CD4-positive, alpha-beta memory T cell (primary cell): ENCODE measurements around the gene ZC3H12C. TPM values are rescaled to one million over a fixed set of nuclear protein-coding genes. Genes with fewer than 3 reads are reported as not detected.
"Not testable (repeated sequence)": the region's sequence is repeated elsewhere in the genome, so short reads cannot be mapped to it uniquely, and the experiment has no call there.

Experiments used
- CTCF ChIA-PET: fragments of 350-600 bp; sonication (Branson Sonifier 250); formaldehyde crosslinking; loops from one replicate; lab custom pipeline; 2021; ENCODE audit warnings: inconsistent platforms; ENCODE audit not compliant: partially characterized antibody; lab: Charles Lee
- POLR2A ChIA-PET: fragments of 350-600 bp; sonication (Branson Sonifier 250); formaldehyde crosslinking; loops from one replicate; lab custom pipeline; 2021; ENCODE audit not compliant: partially characterized antibody; lab: Charles Lee
- DNase-seq, 5 donors: peaks; one replicate each; pipeline versions ENCODE4 v3.0.0 to v3.0.0-alpha.2; 2020 to 2022; ENCODE audit warnings: mixed read lengths in 1 of 5
- H3K27ac ChIP-seq: one replicate; pipeline ENCODE4 v1.7.0; 2013; ENCODE audit warnings: low read depth, low read length
- H3K27me3 ChIP-seq: 2 replicates; pipeline ENCODE4 v1.7.0; 2013; ENCODE audit warnings: mild to moderate bottlenecking, low read length, moderate library complexity; ENCODE audit not compliant: insufficient read depth
- H3K36me3 ChIP-seq: 2 replicates; pipeline ENCODE4 v1.7.0; 2013; ENCODE audit warnings: mild to moderate bottlenecking, low read length, moderate library complexity; ENCODE audit not compliant: insufficient read depth
- H3K4me1 ChIP-seq: 2 replicates; pipeline ENCODE4 v1.7.0; 2013; ENCODE audit warnings: mild to moderate bottlenecking, low read length, moderate library complexity; ENCODE audit not compliant: insufficient read depth
- H3K4me3 ChIP-seq, 2 donors: one replicate each; pipeline ENCODE4 v1.7.0; 2013; ENCODE audit warnings: low read length in 2 of 2, mild to moderate bottlenecking in 1 of 2
- H3K9me3 ChIP-seq, 2 donors: one replicate each; pipeline ENCODE4 v1.7.0; 2013; ENCODE audit warnings: low read length in 2 of 2, control low read depth in 1 of 2; ENCODE audit not compliant: control insufficient read depth in 1 of 2
- H3K27ac Mint-ChIP-seq, 7 donors: one replicate each; pipeline ENCODE4 v1.8.0; 2020 to 2021; ENCODE audit warnings: mixed read lengths in 7 of 7, mild to moderate bottlenecking in 6 of 7, inconsistent platforms in 3 of 7, moderate library complexity in 3 of 7
- H3K27me3 Mint-ChIP-seq, 2 donors: one replicate each; pipeline ENCODE4 v1.8.0; 2020 to 2021; ENCODE audit warnings: mixed read lengths in 2 of 2
- H3K36me3 Mint-ChIP-seq, 2 donors: one replicate each; pipeline ENCODE4 v1.8.0; 2020 to 2021; ENCODE audit warnings: mixed read lengths in 2 of 2, inconsistent platforms in 1 of 2, mild to moderate bottlenecking in 1 of 2
- H3K4me1 Mint-ChIP-seq, 4 donors: one replicate each; pipeline ENCODE4 v1.8.0; 2020 to 2021; ENCODE audit warnings: mixed read lengths in 4 of 4, mild to moderate bottlenecking in 1 of 4
- H3K4me3 Mint-ChIP-seq, 8 donors: one replicate each; pipeline ENCODE4 v1.8.0; 2020 to 2021; ENCODE audit warnings: mixed read lengths in 8 of 8, mild to moderate bottlenecking in 7 of 8, moderate library complexity in 6 of 8, inconsistent platforms in 3 of 8
- H3K9me3 Mint-ChIP-seq, 8 donors: one replicate each; pipeline ENCODE4 v1.8.0; 2020 to 2021; ENCODE audit warnings: mixed read lengths in 8 of 8, mild to moderate bottlenecking in 5 of 8, inconsistent platforms in 3 of 8, moderate library complexity in 1 of 8
- intact Hi-C: fragments of 100-400 bp; cut with micrococcal nuclease; formaldehyde crosslinking; loops from one replicate; pipeline ENCODE4 v1.15.1; 2023
- polyA plus RNA-seq, 2 donors: library from polyadenylated mRNA; unstranded; fragments of 300-500 nt; fragmentation: Illumina TruSeq; gene quantifications; one replicate each; pipeline ENCODE4 v1.2.3, GENCODE V29; 2021
- total RNA-seq, 2 experiments: library from RNA; stranded (reverse); gene quantifications; one replicate each; pipeline ENCODE4 v1.2.3, GENCODE V29; 2021

The ZC3H12C gene
- total and polyA plus RNA-seq, 4 experiments from 2014 or later = 0.17 TPM; not detected in 2

DNA sequence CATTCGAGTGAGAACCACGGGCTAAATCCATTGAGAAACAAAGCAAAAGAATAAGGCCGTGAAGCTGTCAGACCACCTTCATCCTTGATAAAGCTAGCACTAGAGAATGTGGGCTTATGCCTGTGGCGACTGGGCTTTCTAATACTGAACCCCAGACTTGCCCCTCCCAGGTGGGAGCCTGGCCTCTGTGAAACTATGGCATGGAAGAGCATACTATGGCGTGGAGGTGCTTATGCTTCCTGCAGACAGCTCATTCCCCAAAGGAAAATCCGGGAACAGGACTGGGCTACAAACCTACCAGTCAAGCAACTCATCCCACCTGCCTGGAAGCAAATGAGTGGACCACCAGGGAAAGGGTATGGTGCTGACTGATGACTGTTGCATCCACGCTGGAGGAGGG lies 92.4 kb downstream of the ZC3H12C start:
- Histone ChIP-seq H3K9me3 (no peaks in the 10 kb centered on the region), H3K4me1 (no peaks in the 10 kb centered on the region), H3K4me3 (no peak overlapping the region), H3K36me3 (no peaks in the 10 kb centered on the region), H3K27ac (no peak overlapping the region), H3K27me3 (no peaks in the 10 kb centered on the region)
- no peak overlapping the region for H3K4me3 Mint-ChIP-seq
- H3K9me3 Mint-ChIP-seq = peaks cover 0 to 2% (median 0%) of the 10 kb centered on the region in 8 donors
- H3K4me1 Mint-ChIP-seq = no peaks in the 10 kb centered on the region
- peaks cover 4 to 6% of the 10 kb centered on the region in 2 donors for H3K27me3 Mint-ChIP-seq
- H3K27ac Mint-ChIP-seq = no peak overlapping the region
- H3K36me3 Mint-ChIP-seq = no peaks in the 10 kb centered on the region
- intact Hi-C loops = no loop called here
- ChIA-PET CTCF (interaction anchor here (1.0 to 1.5 kb wide), 3 partner anchors 12 to 20 kb away, joined by 3 to 4 read pairs (median 3); no protein-coding TSS in a partner anchor), POLR2A (no interaction called here)
- no peak for DNase-seq

DNA sequence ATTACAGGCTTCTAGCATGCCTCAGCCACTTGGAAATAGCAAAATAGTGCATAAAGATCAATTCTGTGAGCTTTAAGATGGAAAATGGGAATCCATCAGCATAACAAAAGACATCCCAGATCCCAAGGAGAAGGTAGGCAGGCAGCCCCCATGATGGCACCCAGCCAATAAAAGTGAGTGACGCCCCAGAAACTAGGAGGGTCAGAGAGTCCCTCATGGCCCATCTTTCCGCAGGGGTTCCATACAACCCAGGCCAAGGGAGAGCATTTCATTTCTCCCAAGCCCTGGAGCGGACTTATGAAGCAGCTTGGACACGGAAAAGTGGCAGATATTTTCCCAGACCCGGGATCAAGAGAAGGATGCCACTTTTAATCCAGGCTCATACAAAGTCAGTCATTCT lies 93.3 kb downstream of the ZC3H12C start:
- Mint-ChIP-seq H3K27me3 (peaks cover 4 to 6% of the 10 kb centered on the region in 2 donors), H3K36me3 (no peaks in the 10 kb centered on the region), H3K9me3 (peaks cover 0 to 2% (median 0%) of the 10 kb centered on the region in 8 donors), H3K27ac (no peak overlapping the region), H3K4me3 (no peak overlapping the region), H3K4me1 (no peaks in the 10 kb centered on the region)
- no peaks in the 10 kb centered on the region for H3K27me3 ChIP-seq
- H3K36me3 ChIP-seq = no peaks in the 10 kb centered on the region
- intact Hi-C loops = no loop called here
- POLR2A ChIA-PET = no interaction called here
- no peak for DNase-seq
- H3K9me3 ChIP-seq = no peaks in the 10 kb centered on the region
- CTCF ChIA-PET = interaction anchor here (1.5 kb wide), 1 partner anchor 11 kb away, joined by 3 read pairs; no protein-coding TSS in a partner anchor
- H3K4me1 ChIP-seq = no peaks in the 10 kb centered on the region
- no peak overlapping the region for H3K27ac ChIP-seq
- H3K4me3 ChIP-seq = no peak overlapping the region

DNA sequence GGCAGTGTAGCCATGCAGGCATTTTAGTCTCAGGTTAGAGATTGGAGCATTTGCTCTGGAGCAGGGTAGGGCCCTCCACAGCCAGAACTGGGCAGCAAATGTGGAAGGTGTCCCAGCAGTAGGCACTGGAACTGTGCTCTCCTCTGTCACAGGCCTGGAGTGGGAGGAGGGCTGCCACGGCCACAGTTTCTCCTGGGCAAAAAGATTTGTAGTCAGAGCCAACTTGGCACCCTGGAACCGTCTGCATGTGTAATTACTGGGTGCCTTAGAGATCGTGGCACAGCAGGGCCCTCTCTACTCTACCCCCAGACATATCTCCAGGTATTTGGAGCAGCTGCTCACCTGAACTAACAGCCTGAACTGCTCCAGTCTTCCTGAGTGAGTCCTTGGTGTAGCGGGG lies 93.7 kb downstream of the ZC3H12C start:
- H3K4me3 ChIP-seq = no peak overlapping the region
- Mint-ChIP-seq H3K27me3 (peaks cover 4 to 6% of the 10 kb centered on the region in 2 donors), H3K36me3 (no peaks in the 10 kb centered on the region), H3K4me1 (peaks cover under 1 to 1% (median under 1%) of the 10 kb centered on the region in 4 donors), H3K4me3 (no peak overlapping the region), H3K27ac (no peak overlapping the region), H3K9me3 (peaks cover 0 to 2% (median 0%) of the 10 kb centered on the region in 8 donors)
- POLR2A ChIA-PET = no interaction called here
- H3K9me3 ChIP-seq = no peaks in the 10 kb centered on the region
- CTCF ChIA-PET = no interaction called here
- H3K4me1 ChIP-seq = no peaks in the 10 kb centered on the region
- intact Hi-C loops = no loop called here
- no peaks in the 10 kb centered on the region for H3K27me3 ChIP-seq
- DNase-seq = no peak
- no peaks in the 10 kb centered on the region for H3K36me3 ChIP-seq
- H3K27ac ChIP-seq = no peak overlapping the region

- no peaks in the 10 kb centered on the region for H3K36me3 Mint-ChIP-seq
- no peak overlapping the region for H3K4me3 Mint-ChIP-seq
- H3K4me3 ChIP-seq = no peak overlapping the region
- no peaks in the 10 kb centered on the region for H3K9me3 ChIP-seq
- H3K4me1 Mint-ChIP-seq = peaks cover 7 to 10% (median 9%) of the 10 kb centered on the region in 4 donors
- peaks cover 0 to 2% (median 0%) of the 10 kb centered on the region in 8 donors for H3K9me3 Mint-ChIP-seq
- H3K27me3 Mint-ChIP-seq = peaks cover 4 to 6% of the 10 kb centered on the region in 2 donors
- H3K27ac Mint-ChIP-seq = no peak overlapping the region
- intact Hi-C loops = no loop called here
- H3K36me3 ChIP-seq = no peaks in the 10 kb centered on the region
- DNase-seq = no peak
- ChIA-PET CTCF (interaction anchor here (1.8 kb wide), 1 partner anchor 247 kb away, joined by 4 read pairs; no protein-coding TSS in a partner anchor), POLR2A (no interaction called here)
- peaks cover 9% of the 10 kb centered on the region for H3K4me1 ChIP-seq
- no peak overlapping the region for H3K27ac ChIP-seq
- H3K27me3 ChIP-seq = no peaks in the 10 kb centered on the region
Measured at GRCh38 chr11:110187731-110188130, 94.5 kb downstream of the ZC3H12C start.

GRCh38 chr11:110190885-110191284 lies 97.7 kb downstream of the ZC3H12C start:
- intact Hi-C loops = no loop called here
- Histone ChIP-seq H3K27ac (no peak overlapping the region), H3K27me3 (no peaks in the 10 kb centered on the region), H3K4me1 (peaks cover 12% of the 10 kb centered on the region), H3K4me3 (no peak overlapping the region), H3K36me3 (no peaks in the 10 kb centered on the region), H3K9me3 (no peaks in the 10 kb centered on the region)
- H3K4me3 Mint-ChIP-seq = no peak overlapping the region
- ChIA-PET POLR2A (interaction anchor here (0.6 kb wide), 1 partner anchor 13 kb away, joined by 3 read pairs; no protein-coding TSS in a partner anchor), CTCF (interaction anchor here (0.6 to 1.0 kb wide), 2 partner anchors 11 to 1902 kb away, joined by 3 read pairs; no protein-coding TSS in a partner anchor)
- H3K36me3 Mint-ChIP-seq = no peaks in the 10 kb centered on the region
- DNase-seq = no peak
- peaks cover 2 to 4% of the 10 kb centered on the region in 2 donors for H3K27me3 Mint-ChIP-seq
- peaks cover 0 to 2% (median 0%) of the 10 kb centered on the region in 8 donors for H3K9me3 Mint-ChIP-seq
- H3K4me1 Mint-ChIP-seq = peaks cover 10 to 19% (median 12%) of the 10 kb centered on the region in 4 donors
- no peak overlapping the region for H3K27ac Mint-ChIP-seq

- H3K36me3 Mint-ChIP-seq, H3K9me3 Mint-ChIP-seq, H3K27ac ChIP-seq, POLR2A ChIA-PET, H3K27me3 ChIP-seq, H3K36me3 ChIP-seq, H3K27me3 Mint-ChIP-seq, H3K9me3 ChIP-seq, H3K4me3 ChIP-seq, intact Hi-C loops: not testable (repeated sequence)
- H3K4me1 ChIP-seq = peaks cover 12% of the 10 kb centered on the region
- H3K4me3 Mint-ChIP-seq = peak overlapping the region in 3 of 8 donors; percentile 2 to 45 (median 15)
- peak overlapping the region in 2 of 7 donors; percentile 32 to 62 for H3K27ac Mint-ChIP-seq
- CTCF ChIA-PET = interaction anchor here (1.4 to 1.8 kb wide), 2 partner anchors 9 to 175 kb away, joined by 3 to 5 read pairs; no protein-coding TSS in a partner anchor
- peak in 4 of 5 donors; percentile 24 to 47 (median 32) for DNase-seq
- H3K4me1 Mint-ChIP-seq = peaks cover 10 to 19% (median 12%) of the 10 kb centered on the region in 4 donors
Measured at GRCh38 chr11:110192604-110193282, 99.6 kb downstream of the ZC3H12C start.

- H3K4me3 Mint-ChIP-seq, H3K9me3 Mint-ChIP-seq, H3K36me3 Mint-ChIP-seq, DNase-seq, H3K27me3 ChIP-seq, H3K9me3 ChIP-seq, intact Hi-C loops, H3K27ac Mint-ChIP-seq, H3K27me3 Mint-ChIP-seq, H3K36me3 ChIP-seq, POLR2A ChIA-PET, H3K27ac ChIP-seq, H3K4me3 ChIP-seq: not testable (repeated sequence)
- CTCF ChIA-PET = interaction anchor here (1.8 to 14.4 kb wide), 2 partner anchors 174 to 239 kb away, joined by 5 to 166 read pairs; no protein-coding TSS in a partner anchor
- peaks cover 12% of the 10 kb centered on the region for H3K4me1 ChIP-seq
- peaks cover 10 to 19% (median 12%) of the 10 kb centered on the region in 4 donors for H3K4me1 Mint-ChIP-seq
Measured at GRCh38 chr11:110194211-110194766, 101.1 kb downstream of the ZC3H12C start.
